GM12875 (cell line): ENCODE results near the gene CPM.

Source experiments
- H3K4me3 ChIP-seq: one replicate; pipeline ENCODE4 v1.5.1; 2011; ENCODE audit warnings: low read depth, low read length, control low read depth
- CTCF ChIP-seq: IDR thresholded peaks from 2 replicates; pipeline ENCODE4 v1.5.1; 2011; ENCODE audit warnings: low read depth, mild to moderate bottlenecking, control low read depth, inconsistent platforms, low read length, moderate library complexity, borderline replicate concordance; ENCODE audit not compliant: insufficient read depth

The CPM gene

GRCh38 chr12:68855111-68855510 lies 77.9 kb downstream of the CPM start:
- H3K4me3 ChIP-seq = no peak overlapping the region
- TF ChIP-seq CTCF = no peak

GRCh38 chr12:68854554-68854953 lies 78.4 kb downstream of the CPM start:
- TF ChIP-seq CTCF = no peak
- H3K4me3 ChIP-seq = no peak overlapping the region

- H3K4me3 ChIP-seq = no peak overlapping the region
- TF ChIP-seq CTCF = no peak
These were observed 78.9 kb downstream of the CPM start for GRCh38 chr12:68854078-68854468.

GRCh38 chr12:68853396-68854077 lies 79.4 kb downstream of the CPM start:
- TF ChIP-seq CTCF = no peak
- no peak overlapping the region for H3K4me3 ChIP-seq

- no peak for TF ChIP-seq CTCF
- H3K4me3 ChIP-seq = no peak overlapping the region
These were observed 81.2 kb downstream of the CPM start for GRCh38 chr12:68851592-68852306.

GRCh38 chr12:68850390-68850789 lies 82.6 kb downstream of the CPM start:
- H3K4me3 ChIP-seq = no peak overlapping the region
- no peak for TF ChIP-seq CTCF

- TF ChIP-seq CTCF = no peak
- H3K4me3 ChIP-seq = no peak overlapping the region
These were observed 86.2 kb downstream of the CPM start for GRCh38 chr12:68846811-68847210.
